BLaER1 treated with 17β-estradiol and CSF1 and Interleukin-3, amounts not matched to agents 10 nM and 100 nM (cell line): Measurements from ENCODE around the gene UBR3.

ENCODE experiments used
- H3K27ac ChIP-seq, 11 experiments: shearing (Covaris generic); formaldehyde crosslinking; 2 replicates each; pipeline ENCODE4 v1.8.1; 2022
- H3K27me3 ChIP-seq, 11 experiments: shearing (Covaris generic); formaldehyde crosslinking; 2 replicates each; pipeline ENCODE4 v1.8.1; 2022
- H3K36me3 ChIP-seq, 11 experiments: shearing (Covaris generic); formaldehyde crosslinking; 2 replicates each; pipeline ENCODE4 v1.8.1; 2022
- H3K4me1 ChIP-seq, 10 experiments: shearing (Covaris generic); formaldehyde crosslinking; 2 replicates each; pipeline ENCODE4 v1.8.1; 2022
- H3K4me2 ChIP-seq, 11 experiments: shearing (Covaris generic); formaldehyde crosslinking; 2 replicates each; pipeline ENCODE4 v1.8.1; 2022
- H3K4me3 ChIP-seq, 10 experiments: shearing (Covaris generic); formaldehyde crosslinking; 2 replicates each; pipeline ENCODE4 v1.8.1; 2022
- H3K9ac ChIP-seq, 11 experiments: shearing (Covaris generic); formaldehyde crosslinking; 2 replicates each; pipeline ENCODE4 v1.8.1; 2022
- H3K9me3 ChIP-seq, 11 experiments: shearing (Covaris generic); formaldehyde crosslinking; replicated peaks in 1 of 11; 2 replicates each; pipeline ENCODE4 v1.8.1; 2022
- H4K20me1 ChIP-seq, 11 experiments: shearing (Covaris generic); formaldehyde crosslinking; 2 replicates each; pipeline ENCODE4 v1.8.1; 2022
- Cebpa-rat ChIP-seq, 11 experiments: shearing (Covaris generic); IDR thresholded peaks; 2 replicates each; pipeline ENCODE4 v1.8.1; 2022

UBR3 gene

DNA sequence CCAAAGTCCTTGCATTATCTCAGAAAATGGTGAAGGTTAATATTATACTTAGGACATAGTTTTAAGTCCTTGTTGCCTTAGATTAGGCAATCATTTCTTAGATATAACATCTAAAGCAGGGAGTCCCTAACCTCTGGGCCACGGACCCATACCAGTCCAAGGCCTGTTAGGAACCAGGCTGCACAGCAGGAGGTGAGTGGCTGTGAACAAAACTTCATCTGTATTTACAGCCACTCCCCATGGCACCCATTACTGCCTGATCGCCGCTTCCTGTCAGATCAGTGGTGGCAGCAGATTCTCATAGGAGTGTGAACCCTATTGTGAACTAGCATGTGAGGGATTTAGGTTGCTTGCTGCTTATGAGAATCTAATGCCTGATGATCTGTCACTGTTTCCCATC lies 264.2 kb downstream of the UBR3 start:
- Histone ChIP-seq H3K36me3 (no peaks in the 10 kb centered on the region), H3K4me3 (no peak overlapping the region), H3K27ac (no peak overlapping the region), H3K27me3 (no peaks in the 10 kb centered on the region), H3K9me3 (peaks cover 0 to 7% (median 0%) of the 10 kb centered on the region in 11 experiments; a peak in 3 of 22 replicates), H3K9ac (no peak overlapping the region), H3K4me1 (no peaks in the 10 kb centered on the region), H3K4me2 (no peak overlapping the region), H4K20me1 (no peaks in the 10 kb centered on the region)
- no peak for TF ChIP-seq Cebpa-rat (IDR thresholded peaks at IDR 0.05)

GRCh38 chr2:170092436-170093060 lies 265.3 kb downstream of the UBR3 start:
- Histone ChIP-seq H3K27me3 (no peaks in the 10 kb centered on the region), H3K4me2 (no peak overlapping the region), H3K9ac (no peak overlapping the region), H3K4me3 (no peak overlapping the region), H3K27ac (no peak overlapping the region; a peak in 1 of 22 replicates), H3K36me3 (no peaks in the 10 kb centered on the region), H4K20me1 (no peaks in the 10 kb centered on the region), H3K9me3 (peaks cover 0 to 9% (median 4%) of the 10 kb centered on the region in 11 experiments; a peak in 6 of 22 replicates), H3K4me1 (no peaks in the 10 kb centered on the region)
- no peak for TF ChIP-seq Cebpa-rat (IDR thresholded peaks at IDR 0.05)

DNA sequence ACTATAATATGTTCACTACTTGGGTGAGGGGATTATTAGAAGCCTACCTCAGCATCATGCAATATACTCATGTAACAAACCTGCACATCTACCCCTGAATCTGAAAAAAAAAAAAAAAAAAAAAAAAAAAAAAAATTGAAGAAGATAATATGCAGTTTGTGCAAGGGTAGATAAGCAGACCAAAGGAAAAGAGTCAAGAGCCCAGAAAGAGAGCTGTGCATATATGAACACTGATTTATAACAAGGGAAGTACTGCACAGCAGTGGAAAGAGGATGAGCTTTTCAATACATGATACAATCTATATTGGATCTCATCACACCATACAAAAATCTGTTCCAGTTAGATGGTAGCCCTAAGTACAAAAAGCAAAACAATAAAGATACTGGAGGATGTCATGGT lies 268.1 kb downstream of the UBR3 start:
- Histone ChIP-seq H3K36me3 (no peaks in the 10 kb centered on the region), H3K27me3 (no peaks in the 10 kb centered on the region), H3K4me1 (peaks cover 0 to 5% (median 0%) of the 10 kb centered on the region in 10 experiments; a peak in 1 of 20 replicates), H3K9me3 (peaks cover 0 to 9% (median 4%) of the 10 kb centered on the region in 11 experiments; a peak in 6 of 22 replicates), H3K9ac (no peak overlapping the region), H3K27ac (no peak overlapping the region), H3K4me3 (no peak overlapping the region), H3K4me2 (no peak overlapping the region), H4K20me1 (no peaks in the 10 kb centered on the region)
- no peak for TF ChIP-seq Cebpa-rat (IDR thresholded peaks at IDR 0.05)

GRCh38 chr2:170098626-170099312 lies 271.5 kb downstream of the UBR3 start:
- no peak for TF ChIP-seq Cebpa-rat (IDR thresholded peaks at IDR 0.05)
- Histone ChIP-seq H3K27ac (no peak overlapping the region), H4K20me1 (no peaks in the 10 kb centered on the region), H3K4me3 (no peak overlapping the region), H3K4me2 (no peak overlapping the region), H3K9ac (no peak overlapping the region), H3K36me3 (no peaks in the 10 kb centered on the region), H3K4me1 (peaks cover 0 to 5% (median 0%) of the 10 kb centered on the region in 10 experiments; a peak in 1 of 20 replicates), H3K9me3 (peaks cover 0 to 7% (median 0%) of the 10 kb centered on the region in 11 experiments; a peak in 3 of 22 replicates), H3K27me3 (no peaks in the 10 kb centered on the region)

GRCh38 chr2:170101789-170102188 lies 274.5 kb downstream of the UBR3 start:
- Histone ChIP-seq H4K20me1 (no peaks in the 10 kb centered on the region), H3K4me1 (peaks cover 0 to 5% (median 0%) of the 10 kb centered on the region in 10 experiments; a peak in 1 of 20 replicates), H3K9me3 (peaks cover 0 to 6% (median 0%) of the 10 kb centered on the region in 11 experiments; a peak in 3 of 22 replicates), H3K27ac (no peak overlapping the region), H3K36me3 (no peaks in the 10 kb centered on the region), H3K4me2 (no peak overlapping the region), H3K9ac (no peak overlapping the region), H3K4me3 (no peak overlapping the region), H3K27me3 (no peaks in the 10 kb centered on the region)
- TF ChIP-seq Cebpa-rat (IDR thresholded peaks at IDR 0.05): no peak

DNA sequence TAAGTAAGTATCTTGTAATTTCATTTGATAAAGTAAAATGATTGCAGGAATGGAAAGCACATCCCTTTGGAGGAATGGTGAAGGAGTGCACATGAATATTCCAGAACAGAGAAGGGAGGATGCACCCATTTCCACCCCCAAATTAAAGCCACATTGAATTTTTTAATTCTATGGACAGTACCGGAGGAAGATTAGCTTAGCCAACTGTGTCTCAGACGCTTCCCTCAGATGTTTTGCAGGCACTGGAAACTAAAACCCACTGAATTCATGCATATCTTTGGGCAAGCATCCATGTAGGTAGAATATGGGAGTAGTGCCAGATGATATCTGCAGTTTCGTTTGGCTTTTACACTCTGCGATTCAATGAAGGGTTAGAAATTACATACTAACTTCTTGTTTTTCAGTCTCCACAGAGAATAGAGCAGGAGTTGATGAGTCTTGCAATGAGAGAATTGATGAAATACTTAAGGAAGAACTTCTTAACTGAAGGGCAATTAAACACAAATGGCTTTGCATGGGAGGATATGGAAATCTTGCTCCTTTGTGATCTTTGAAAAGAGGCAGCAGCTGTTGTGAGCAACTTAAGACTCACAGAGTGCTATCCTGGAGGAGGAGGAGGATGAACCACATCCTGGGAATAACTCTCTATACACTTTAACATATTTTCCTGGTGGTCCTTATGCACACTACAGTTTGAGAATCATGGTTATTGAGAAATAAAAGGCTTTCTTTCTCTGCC lies 279.0 kb downstream of the UBR3 start:
- TF ChIP-seq Cebpa-rat (IDR thresholded peaks at IDR 0.05): no peak
- Histone ChIP-seq H3K4me3 (no peak overlapping the region), H4K20me1 (no peaks in the 10 kb centered on the region), H3K4me2 (no peak overlapping the region), H3K9ac (no peak overlapping the region), H3K36me3 (no peaks in the 10 kb centered on the region), H3K27ac (no peak overlapping the region), H3K27me3 (no peaks in the 10 kb centered on the region), H3K4me1 (no peaks in the 10 kb centered on the region), H3K9me3 (peaks cover 0 to 5% (median 0%) of the 10 kb centered on the region in 11 experiments; a peak in 2 of 22 replicates)

DNA sequence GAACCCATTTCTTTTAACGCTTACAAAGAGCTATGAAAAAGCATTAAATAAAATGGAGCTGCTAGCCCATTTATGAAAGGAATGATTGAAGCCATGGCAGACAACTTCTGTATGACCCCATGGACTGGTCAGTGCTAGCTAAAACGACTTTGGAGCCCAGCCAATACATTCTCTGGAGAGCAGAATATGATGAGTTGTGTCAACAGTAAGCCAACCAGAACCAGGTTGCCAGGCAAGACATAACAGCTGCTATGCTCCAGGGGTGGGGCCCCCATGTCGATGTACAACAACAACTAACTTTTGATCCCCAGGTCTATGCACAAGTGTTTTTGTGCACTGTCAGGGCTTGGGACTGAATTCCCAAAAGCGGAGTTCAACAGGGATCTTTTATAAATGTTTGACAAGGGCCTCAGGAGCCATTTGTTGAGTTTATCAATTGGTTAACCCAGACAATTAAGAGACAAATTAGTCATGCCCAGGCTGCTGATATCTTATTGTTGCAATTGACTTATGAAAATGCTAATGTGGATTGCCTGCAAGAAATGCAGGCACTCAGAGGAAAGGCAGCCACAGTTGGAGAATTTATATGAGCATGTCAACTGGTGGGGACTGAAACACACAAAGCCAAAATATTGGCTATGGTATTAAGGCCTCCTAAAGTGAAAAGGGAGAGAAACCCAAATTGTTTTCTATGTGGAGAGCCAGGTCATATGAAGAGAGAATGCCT lies 286.1 kb downstream of the UBR3 start:
- no peaks in the 10 kb centered on the region for H4K20me1 ChIP-seq
- no peak for TF ChIP-seq Cebpa-rat (IDR thresholded peaks at IDR 0.05)
- H3K4me2 ChIP-seq: no peak overlapping the region
- no peak overlapping the region for H3K27ac ChIP-seq
- H3K36me3 ChIP-seq: no peaks in the 10 kb centered on the region
- peaks cover 6 to 22% (median 15%) of the 10 kb centered on the region in 11 experiments; a peak in 18 of 22 replicates for H3K9me3 ChIP-seq
- H3K27me3 ChIP-seq: no peaks in the 10 kb centered on the region
- no peak overlapping the region for H3K9ac ChIP-seq
- no peaks in the 10 kb centered on the region for H3K4me1 ChIP-seq
- no peak overlapping the region for H3K4me3 ChIP-seq

GRCh38 chr2:170115501-170116229 lies 288.4 kb downstream of the UBR3 start:
- Histone ChIP-seq H3K9me3 (peaks cover 7 to 37% (median 26%) of the 10 kb centered on the region in 11 experiments; a peak in 20 of 22 replicates), H3K4me2 (no peak overlapping the region), H3K4me1 (no peaks in the 10 kb centered on the region), H3K36me3 (no peaks in the 10 kb centered on the region), H3K4me3 (no peak overlapping the region), H4K20me1 (no peaks in the 10 kb centered on the region), H3K9ac (no peak overlapping the region), H3K27ac (no peak overlapping the region), H3K27me3 (no peaks in the 10 kb centered on the region)
- TF ChIP-seq Cebpa-rat (IDR thresholded peaks at IDR 0.05): peak in 1 of 11 experiments; percentile 34; a peak in 1 of 22 replicates
